ENCODE measurements around the gene GARNL3.

GARNL3 gene

DNA sequence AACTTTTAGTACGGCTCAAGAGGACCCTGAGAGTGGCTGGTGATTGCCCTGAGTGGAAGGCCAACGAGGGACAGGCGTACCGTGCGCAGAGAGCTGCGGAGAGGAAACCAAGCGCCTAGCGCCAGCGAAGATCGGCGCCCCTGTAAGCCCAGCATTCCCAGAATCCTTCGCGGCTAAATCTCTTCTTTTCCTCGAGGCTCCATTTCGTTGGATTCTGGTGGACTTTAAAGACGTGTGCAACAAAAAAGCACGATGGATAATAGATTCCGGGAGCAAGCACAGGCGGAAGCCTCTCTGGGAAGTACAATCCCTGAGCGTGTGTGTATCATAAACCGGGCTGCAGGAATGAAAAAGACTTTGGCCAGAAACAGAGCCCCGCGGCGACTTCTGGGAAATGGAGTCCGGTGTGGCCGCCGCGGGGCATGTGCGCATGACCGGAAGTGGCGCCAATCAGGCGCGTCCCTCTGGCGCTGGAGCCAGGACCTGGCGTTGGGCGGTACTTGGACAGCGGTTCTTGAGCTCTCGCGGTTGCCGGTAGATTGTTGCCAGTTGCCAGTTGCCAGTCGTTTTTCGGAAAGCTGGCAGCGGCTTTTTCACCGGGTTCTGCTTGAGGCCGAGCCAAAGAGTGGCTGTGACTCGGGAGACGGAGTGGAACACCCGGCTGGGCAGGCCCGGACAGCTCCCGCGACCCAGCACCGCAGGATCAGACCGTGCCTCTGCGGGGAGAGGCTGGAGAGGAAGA, 159.5 kb downstream of the GARNL3 start, which contains the start of gene ZNF79:
Gene ZNF79, plus strand, starts transcription at position 449 of the 742 bp plus-strand sequence. CDS start 406 bp downstream, outside the sequence.
- peaks cover 7% of the 10 kb centered on the region for H3K4me1 ChIP-seq (ENCODE audit: control insufficient read depth, low read depth, low read length)
- H3K79me1 ChIP-seq (ENCODE audit: low read length): peaks cover 13% of the 10 kb centered on the region
- no peak within 1 kb of the TSS for H3K23ac ChIP-seq (ENCODE audit: low read length)
- peak within 1 kb of the TSS; percentile 84 for H4K5ac ChIP-seq (ENCODE audit: low read length)
- no peak within 1 kb of the TSS for H2BK120ac ChIP-seq (ENCODE audit: low read depth, low read length)
- H3K27ac ChIP-seq (ENCODE audit: low read depth, low read length): peak within 1 kb of the TSS; percentile 75
- H2AK5ac ChIP-seq (ENCODE audit: low read length): peak within 1 kb of the TSS; percentile 29
- H3K27me3 ChIP-seq (ENCODE audit: insufficient read depth, low read length, poor library complexity): no peaks in the 10 kb centered on the region
- peak within 1 kb of the TSS; percentile 96 for H3K4me2 ChIP-seq (ENCODE audit: low read length)
- H4K8ac ChIP-seq (ENCODE audit: low read depth, low read length): peak within 1 kb of the TSS; percentile 3
- peak; percentile 95 for DNase-seq
- peak within 1 kb of the TSS; percentile 78 for H3K9ac ChIP-seq (ENCODE audit: low read length)
- no CpG with 5 or more reads among the region's 54 CpGs for WGBS (ENCODE audit: extremely low coverage, insufficient coverage, low lambda C conversion rate)
- peak within 1 kb of the TSS; percentile 83 for H3K56ac ChIP-seq (ENCODE audit: low read length)
- no peaks in the 10 kb centered on the region for H3K36me3 ChIP-seq (ENCODE audit: control insufficient read depth, insufficient read depth, low read length)
- peak within 1 kb of the TSS; percentile 40 for H3K4ac ChIP-seq (ENCODE audit: low read depth, low read length)
- peak within 1 kb of the TSS; percentile 37 for H2BK5ac ChIP-seq (ENCODE audit: low read length)
- peaks cover 6% of the 10 kb centered on the region for H3K79me2 ChIP-seq (ENCODE audit: control insufficient read depth, insufficient read depth, low read length)
- H3K18ac ChIP-seq (ENCODE audit: low read length): peak within 1 kb of the TSS; percentile 89
- H3K4me3 ChIP-seq (ENCODE audit: low read length): peak within 1 kb of the TSS; percentile 56
- H2BK15ac ChIP-seq (replicated peaks; ENCODE audit: low read depth): no peak within 1 kb of the TSS

GRCh38 chr9:127424676-127424999, 160.1 kb downstream of the GARNL3 start:
- Histone ChIP-seq H3K4me3 (ENCODE audit: low read length) (peak overlapping the region; percentile 56), H3K4me2 (ENCODE audit: low read length) (peak overlapping the region; percentile 96), H2BK120ac (ENCODE audit: low read depth, low read length) (no peak overlapping the region), H2BK5ac (ENCODE audit: low read length) (no peak overlapping the region), H2BK15ac (replicated peaks; ENCODE audit: low read depth) (no peak overlapping the region), H2AK5ac (ENCODE audit: low read length) (no peak overlapping the region), H3K9ac (ENCODE audit: low read length) (peak overlapping the region; percentile 75), H3K27me3 (ENCODE audit: insufficient read depth, low read length, poor library complexity) (no peaks in the 10 kb centered on the region), H4K5ac (ENCODE audit: low read length) (no peak overlapping the region), H3K27ac (ENCODE audit: low read depth, low read length) (peak overlapping the region; percentile 66), H3K4ac (ENCODE audit: low read depth, low read length) (peak overlapping the region; percentile 40), H3K56ac (ENCODE audit: low read length) (peak overlapping the region; percentile 81), H4K8ac (ENCODE audit: low read depth, low read length) (no peak overlapping the region), H3K23ac (ENCODE audit: low read length) (no peak overlapping the region), H3K79me2 (ENCODE audit: control insufficient read depth, insufficient read depth, low read length) (peaks cover 6% of the 10 kb centered on the region), H3K4me1 (ENCODE audit: control insufficient read depth, low read depth, low read length) (peaks cover 7% of the 10 kb centered on the region), H3K79me1 (ENCODE audit: low read length) (peaks cover 13% of the 10 kb centered on the region), H3K36me3 (ENCODE audit: control insufficient read depth, insufficient read depth, low read length) (no peaks in the 10 kb centered on the region), H3K18ac (ENCODE audit: low read length) (no peak overlapping the region)
- no peak for DNase-seq
- no CpG with 5 or more reads among the region's 13 CpGs for WGBS (ENCODE audit: extremely low coverage, insufficient coverage, low lambda C conversion rate)

GRCh38 chr9:127426756-127427155, 162.2 kb downstream of the GARNL3 start:
- Histone ChIP-seq H3K79me2 (ENCODE audit: control insufficient read depth, insufficient read depth, low read length) (peaks cover 6% of the 10 kb centered on the region), H4K5ac (ENCODE audit: low read length) (no peak overlapping the region), H3K36me3 (ENCODE audit: control insufficient read depth, insufficient read depth, low read length) (peaks cover 1% of the 10 kb centered on the region), H3K4me3 (ENCODE audit: low read length) (no peak overlapping the region), H3K56ac (ENCODE audit: low read length) (no peak overlapping the region), H3K4me2 (ENCODE audit: low read length) (no peak overlapping the region), H3K4ac (ENCODE audit: low read depth, low read length) (no peak overlapping the region), H3K79me1 (ENCODE audit: low read length) (peaks cover 13% of the 10 kb centered on the region), H2BK15ac (replicated peaks; ENCODE audit: low read depth) (no peak overlapping the region), H3K27ac (ENCODE audit: low read depth, low read length) (no peak overlapping the region), H3K23ac (ENCODE audit: low read length) (no peak overlapping the region), H3K18ac (ENCODE audit: low read length) (no peak overlapping the region), H2AK5ac (ENCODE audit: low read length) (no peak overlapping the region), H3K9ac (ENCODE audit: low read length) (no peak overlapping the region), H3K4me1 (ENCODE audit: control insufficient read depth, low read depth, low read length) (peaks cover 7% of the 10 kb centered on the region), H2BK5ac (ENCODE audit: low read length) (no peak overlapping the region), H2BK120ac (ENCODE audit: low read depth, low read length) (no peak overlapping the region), H3K27me3 (ENCODE audit: insufficient read depth, low read length, poor library complexity) (no peaks in the 10 kb centered on the region), H4K8ac (ENCODE audit: low read depth, low read length) (no peak overlapping the region)
- no peak for DNase-seq
- WGBS (ENCODE audit: extremely low coverage, insufficient coverage, low lambda C conversion rate): no CpG with 5 or more reads among the region's 2 CpGs

- peaks cover 1% of the 10 kb centered on the region for H3K36me3 ChIP-seq (ENCODE audit: control insufficient read depth, insufficient read depth, low read length)
- no peak overlapping the region for H4K8ac ChIP-seq (ENCODE audit: low read depth, low read length)
- H3K79me1 ChIP-seq (ENCODE audit: low read length): peaks cover 6% of the 10 kb centered on the region
- H3K27me3 ChIP-seq (ENCODE audit: insufficient read depth, low read length, poor library complexity): no peaks in the 10 kb centered on the region
- H3K4me1 ChIP-seq (ENCODE audit: control insufficient read depth, low read depth, low read length): peaks cover 2% of the 10 kb centered on the region
- H3K23ac ChIP-seq (ENCODE audit: low read length): no peak overlapping the region
- no peak overlapping the region for H2BK120ac ChIP-seq (ENCODE audit: low read depth, low read length)
- H3K56ac ChIP-seq (ENCODE audit: low read length): no peak overlapping the region
- no peak overlapping the region for H3K4me3 ChIP-seq (ENCODE audit: low read length)
- H4K5ac ChIP-seq (ENCODE audit: low read length): no peak overlapping the region
- H2AK5ac ChIP-seq (ENCODE audit: low read length): no peak overlapping the region
- no peak overlapping the region for H3K4ac ChIP-seq (ENCODE audit: low read depth, low read length)
- H3K18ac ChIP-seq (ENCODE audit: low read length): no peak overlapping the region
- no peak overlapping the region for H2BK15ac ChIP-seq (replicated peaks; ENCODE audit: low read depth)
- H3K27ac ChIP-seq (ENCODE audit: low read depth, low read length): no peak overlapping the region
- DNase-seq: no peak
- H3K79me2 ChIP-seq (ENCODE audit: control insufficient read depth, insufficient read depth, low read length): peaks cover 6% of the 10 kb centered on the region
- no peak overlapping the region for H3K9ac ChIP-seq (ENCODE audit: low read length)
- WGBS (ENCODE audit: extremely low coverage, insufficient coverage, low lambda C conversion rate): no CpG with 5 or more reads among the region's 3 CpGs
- no peak overlapping the region for H3K4me2 ChIP-seq (ENCODE audit: low read length)
- no peak overlapping the region for H2BK5ac ChIP-seq (ENCODE audit: low read length)
These were observed 163.8 kb downstream of the GARNL3 start for GRCh38 chr9:127428348-127428747.

- DNase-seq: no peak
- no peaks in the 10 kb centered on the region for H3K79me2 ChIP-seq (ENCODE audit: control insufficient read depth, insufficient read depth, low read length)
- no peaks in the 10 kb centered on the region for H3K27me3 ChIP-seq (ENCODE audit: insufficient read depth, low read length, poor library complexity)
- H3K79me1 ChIP-seq (ENCODE audit: low read length): peaks cover 3% of the 10 kb centered on the region
- H3K18ac ChIP-seq (ENCODE audit: low read length): no peak overlapping the region
- no peak overlapping the region for H4K8ac ChIP-seq (ENCODE audit: low read depth, low read length)
- no peak overlapping the region for H2BK120ac ChIP-seq (ENCODE audit: low read depth, low read length)
- H3K23ac ChIP-seq (ENCODE audit: low read length): no peak overlapping the region
- H3K4me3 ChIP-seq (ENCODE audit: low read length): no peak overlapping the region
- H3K4me1 ChIP-seq (ENCODE audit: control insufficient read depth, low read depth, low read length): no peaks in the 10 kb centered on the region
- H3K4me2 ChIP-seq (ENCODE audit: low read length): no peak overlapping the region
- H3K9ac ChIP-seq (ENCODE audit: low read length): no peak overlapping the region
- peaks cover 3% of the 10 kb centered on the region for H3K36me3 ChIP-seq (ENCODE audit: control insufficient read depth, insufficient read depth, low read length)
- H2AK5ac ChIP-seq (ENCODE audit: low read length): no peak overlapping the region
- no peak overlapping the region for H3K4ac ChIP-seq (ENCODE audit: low read depth, low read length)
- H2BK15ac ChIP-seq (replicated peaks; ENCODE audit: low read depth): no peak overlapping the region
- no peak overlapping the region for H4K5ac ChIP-seq (ENCODE audit: low read length)
- H3K56ac ChIP-seq (ENCODE audit: low read length): no peak overlapping the region
- H3K27ac ChIP-seq (ENCODE audit: low read depth, low read length): no peak overlapping the region
- no CpG with 5 or more reads among the region's 8 CpGs for WGBS (ENCODE audit: extremely low coverage, insufficient coverage, low lambda C conversion rate)
- H2BK5ac ChIP-seq (ENCODE audit: low read length): no peak overlapping the region
These were observed 165.8 kb downstream of the GARNL3 start for GRCh38 chr9:127430415-127430814.
